ENCODE measurements around the gene HEG1. TPM values are rescaled to one million over a fixed set of nuclear protein-coding genes. Genes with fewer than 3 reads are reported as not detected.
A peak's percentile ranks its signal among the peaks of the same experiment; 100 is the strongest.

HEG1 gene
- total and polyA plus RNA-seq, 12 donors, result 12.2 to 186 (median 122) TPM

- Histone ChIP-seq H3K9me3 (no peaks in the 10 kb centered on the region), H3K4me3 (no peak overlapping the region), H3K27ac (peak overlapping the region in 7 of 10 donors; percentile 84 to 99 (median 94)), H3K27me3 (no peaks in the 10 kb centered on the region), H3K4me1 (peaks cover 68 to 100% (median 97%) of the 10 kb centered on the region in 9 donors), H3K36me3 (peaks cover 0 to 44% (median 0%) of the 10 kb centered on the region in 9 donors)
- no peak for DNase-seq
- no peak for ATAC-seq
- WGBS, 2 donors, result 36 to 37% methylated on average over 2 of the region's 2 CpGs
- intact Hi-C loops (cut with DNase I), result loop anchor here in 2 of 10 donors (5.0 to 10.0 kb wide), 2 partner anchors 44 to 271 kb away; no protein-coding TSS in a partner anchor
- TF ChIP-seq, protein P1, sequence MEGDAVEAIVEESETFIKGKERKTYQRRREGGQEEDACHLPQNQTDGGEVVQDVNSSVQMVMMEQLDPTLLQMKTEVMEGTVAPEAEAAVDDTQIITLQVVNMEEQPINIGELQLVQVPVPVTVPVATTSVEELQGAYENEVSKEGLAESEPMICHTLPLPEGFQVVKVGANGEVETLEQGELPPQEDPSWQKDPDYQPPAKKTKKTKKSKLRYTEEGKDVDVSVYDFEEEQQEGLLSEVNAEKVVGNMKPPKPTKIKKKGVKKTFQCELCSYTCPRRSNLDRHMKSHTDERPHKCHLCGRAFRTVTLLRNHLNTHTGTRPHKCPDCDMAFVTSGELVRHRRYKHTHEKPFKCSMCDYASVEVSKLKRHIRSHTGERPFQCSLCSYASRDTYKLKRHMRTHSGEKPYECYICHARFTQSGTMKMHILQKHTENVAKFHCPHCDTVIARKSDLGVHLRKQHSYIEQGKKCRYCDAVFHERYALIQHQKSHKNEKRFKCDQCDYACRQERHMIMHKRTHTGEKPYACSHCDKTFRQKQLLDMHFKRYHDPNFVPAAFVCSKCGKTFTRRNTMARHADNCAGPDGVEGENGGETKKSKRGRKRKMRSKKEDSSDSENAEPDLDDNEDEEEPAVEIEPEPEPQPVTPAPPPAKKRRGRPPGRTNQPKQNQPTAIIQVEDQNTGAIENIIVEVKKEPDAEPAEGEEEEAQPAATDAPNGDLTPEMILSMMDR (IDR thresholded peaks at IDR 0.05), result no peak
These were observed 9.8 kb downstream of the HEG1 start for GRCh38 chr3:125045965-125046364.

- TF ChIP-seq, protein P1 (IDR thresholded peaks at IDR 0.05), result no peak
- no peak for ATAC-seq
- WGBS, 2 donors, result 48 to 54% methylated on average over 5 of the region's 5 CpGs
- Histone ChIP-seq H3K27ac (peak overlapping the region; percentile 79 to 99 (median 92)), H3K36me3 (peaks cover 0 to 37% (median 0%) of the 10 kb centered on the region in 9 donors), H3K4me3 (no peak overlapping the region), H3K9me3 (no peaks in the 10 kb centered on the region), H3K27me3 (no peaks in the 10 kb centered on the region), H3K4me1 (peaks cover 66 to 100% (median 97%) of the 10 kb centered on the region in 9 donors)
- intact Hi-C loops (cut with DNase I), result loop anchor here in 2 of 10 donors (5.0 to 10.0 kb wide), 2 partner anchors 43 to 270 kb away; no protein-coding TSS in a partner anchor
- no peak for DNase-seq
These were observed 10.6 kb downstream of the HEG1 start for GRCh38 chr3:125045194-125045593.

DNA sequence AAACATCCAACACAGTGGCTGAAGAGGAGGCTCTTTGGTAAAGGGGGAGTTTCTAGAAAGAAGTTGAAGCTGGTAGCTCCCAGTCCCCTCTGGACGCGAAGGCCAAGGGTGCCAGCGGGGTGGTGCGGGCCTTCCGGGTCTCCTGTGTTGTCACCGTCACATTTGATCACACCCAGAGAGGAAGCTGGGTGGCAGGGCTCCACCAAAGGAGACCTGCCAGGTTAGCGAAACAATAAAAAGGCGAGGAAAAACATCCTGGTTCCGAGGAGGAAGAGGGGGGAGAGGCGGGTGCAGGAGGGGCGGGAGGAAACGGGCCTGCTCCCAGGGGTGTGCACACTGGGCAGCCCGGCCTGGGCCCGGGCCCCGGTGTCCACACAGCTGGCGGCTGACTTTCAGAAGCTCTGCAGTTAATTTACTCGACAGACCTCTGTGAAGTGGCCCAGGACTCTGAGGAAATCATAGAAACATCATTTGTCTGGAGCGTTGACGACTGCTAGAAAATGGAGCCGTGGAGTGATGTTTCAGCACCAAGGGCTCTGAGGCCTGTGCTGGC is 12.1 kb downstream of the HEG1 start:
- 21 to 24% methylated on average over 20 of the region's 20 CpGs for WGBS, 2 donors
- ATAC-seq, result peak; percentile 60 to 79 (median 70)
- H3K4me1 ChIP-seq, result peaks cover 63 to 100% (median 97%) of the 10 kb centered on the region in 9 donors

DNA sequence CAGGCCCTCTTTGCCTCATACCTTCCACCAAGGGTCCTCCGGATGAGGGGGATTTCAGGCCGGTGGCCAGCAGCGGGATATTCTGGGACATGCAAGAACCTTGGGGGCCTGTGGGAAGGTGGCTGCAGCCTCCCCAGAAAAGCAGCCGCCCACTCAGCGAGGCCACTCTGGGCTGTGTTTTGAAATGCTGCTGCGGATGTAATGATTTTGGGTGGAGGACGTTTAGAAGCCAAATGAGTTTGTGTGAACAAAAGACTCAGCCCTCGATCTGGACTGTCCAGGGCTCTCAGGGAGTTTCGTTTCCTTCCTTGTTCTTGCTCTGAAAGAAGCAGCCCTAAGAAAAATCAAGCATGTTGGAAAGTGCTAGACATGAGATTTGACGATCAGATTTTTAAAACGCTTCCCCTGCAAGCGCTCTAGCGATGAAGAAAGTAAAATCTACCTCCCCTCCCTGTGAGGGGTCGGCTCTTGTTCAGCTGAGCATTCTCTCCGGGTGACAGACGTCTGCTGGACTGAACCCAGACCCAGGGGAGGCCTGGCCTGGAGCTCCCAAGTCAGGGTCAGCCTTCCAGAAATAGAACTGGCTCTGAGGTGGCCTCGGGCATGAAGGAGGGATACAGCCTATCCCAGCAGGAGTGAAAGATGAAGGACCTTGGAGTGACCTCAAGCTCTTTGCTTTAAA is 12.9 kb downstream of the HEG1 start:
- ATAC-seq (peak; percentile 64 to 83 (median 76)), DNase-seq (peak; percentile 71 to 75)
- Histone ChIP-seq H3K27ac (peak overlapping the region; percentile 79 to 99 (median 92)), H3K4me1 (peaks cover 63 to 100% (median 97%) of the 10 kb centered on the region in 9 donors), H3K4me3 (peak overlapping the region in 6 of 10 donors; percentile 10 to 37 (median 28)), H3K9me3 (no peaks in the 10 kb centered on the region), H3K36me3 (peaks cover 0 to 15% (median 0%) of the 10 kb centered on the region in 9 donors), H3K27me3 (no peaks in the 10 kb centered on the region)
- 11% methylated on average over 17 of the region's 17 CpGs for WGBS, 2 donors
- TF ChIP-seq, protein P1 (IDR thresholded peaks at IDR 0.05), result no peak
- intact Hi-C loops (cut with DNase I), result loop anchor here in 2 of 10 donors (5.0 to 10.0 kb wide), 3 partner anchors 99 to 268 kb away; no protein-coding TSS in a partner anchor

More for the DNA sequence above, 12.1 kb downstream of the HEG1 start:
- H3K9me3 ChIP-seq, result no peaks in the 10 kb centered on the region
- peak; percentile 67 to 70 for DNase-seq
- TF ChIP-seq, protein P1 (IDR thresholded peaks at IDR 0.05), result no peak
- peak overlapping the region in 6 of 10 donors; percentile 6 to 37 (median 28) for H3K4me3 ChIP-seq
- intact Hi-C loops (cut with DNase I), result loop anchor here in 2 of 10 donors (5.0 to 10.0 kb wide), 3 partner anchors 99 to 269 kb away; no protein-coding TSS in a partner anchor
- no peaks in the 10 kb centered on the region for H3K27me3 ChIP-seq
- H3K36me3 ChIP-seq, result peaks cover 0 to 23% (median 0%) of the 10 kb centered on the region in 9 donors
- peak overlapping the region; percentile 79 to 99 (median 92) for H3K27ac ChIP-seq
